Measurements from ENCODE around the gene GPC6.

The GPC6 gene

DNA sequence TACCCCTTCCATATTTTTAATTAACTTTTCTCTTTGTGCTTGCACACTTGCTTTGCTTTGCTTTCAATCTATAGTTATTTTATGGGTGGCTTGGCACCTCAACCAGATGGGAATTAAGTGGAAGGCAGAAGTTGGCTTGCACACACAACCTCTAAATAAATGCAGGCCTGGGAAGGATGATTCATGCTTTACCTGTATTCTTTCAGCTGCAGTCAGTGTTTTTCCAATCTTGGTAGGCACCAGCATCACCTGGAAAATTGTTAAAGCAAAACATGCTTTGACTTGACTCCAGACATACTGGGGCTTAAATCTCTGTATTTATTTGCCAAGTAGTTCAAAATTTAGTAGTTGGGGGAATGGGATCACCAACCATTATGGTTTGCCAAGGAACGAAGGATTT is 543.0 kb downstream of the GPC6 start:
- no peaks in the 10 kb centered on the region for H3F3A ChIP-seq (ENCODE audit: low read depth)

DNA sequence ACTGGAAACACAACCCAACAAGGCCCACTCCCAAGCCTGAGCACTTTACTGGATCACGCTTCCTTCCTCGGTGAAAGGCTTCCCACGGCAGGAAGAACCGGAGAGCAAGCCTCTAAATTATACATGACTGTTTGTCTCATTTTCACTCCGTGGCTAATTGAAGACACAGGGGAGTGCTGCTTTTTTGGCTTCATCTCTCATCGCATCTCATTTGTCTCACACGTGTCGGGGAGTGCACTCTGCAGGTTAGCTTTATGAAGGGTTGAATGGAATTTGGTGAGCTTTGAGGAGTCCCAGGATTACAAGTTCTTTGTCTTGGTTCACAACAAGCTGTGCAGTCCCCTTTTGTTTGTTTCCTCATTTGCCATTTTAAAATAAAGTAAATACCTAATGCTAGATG is 544.6 kb downstream of the GPC6 start:
- H4K20me1 ChIP-seq (ENCODE audit: insufficient read depth, low read length, poor library complexity, severe bottlenecking) = no peaks in the 10 kb centered on the region
- no peaks in the 10 kb centered on the region for H3K79me2 ChIP-seq (ENCODE audit: insufficient read depth, low read length)
- no peaks in the 10 kb centered on the region for H3K9me3 ChIP-seq (ENCODE audit: insufficient read depth, low read depth, low read length)
- no peak overlapping the region for H3K4me2 ChIP-seq (ENCODE audit: low read depth, low read length, poor library complexity, severe bottlenecking)
- no peak overlapping the region for H2AFZ ChIP-seq (ENCODE audit: low read length)
- TF ChIP-seq EZH2phosphoT487 (IDR thresholded peaks at IDR 0.05; ENCODE audit: borderline replicate concordance) = no peak
- TF ChIP-seq, protein P1, sequence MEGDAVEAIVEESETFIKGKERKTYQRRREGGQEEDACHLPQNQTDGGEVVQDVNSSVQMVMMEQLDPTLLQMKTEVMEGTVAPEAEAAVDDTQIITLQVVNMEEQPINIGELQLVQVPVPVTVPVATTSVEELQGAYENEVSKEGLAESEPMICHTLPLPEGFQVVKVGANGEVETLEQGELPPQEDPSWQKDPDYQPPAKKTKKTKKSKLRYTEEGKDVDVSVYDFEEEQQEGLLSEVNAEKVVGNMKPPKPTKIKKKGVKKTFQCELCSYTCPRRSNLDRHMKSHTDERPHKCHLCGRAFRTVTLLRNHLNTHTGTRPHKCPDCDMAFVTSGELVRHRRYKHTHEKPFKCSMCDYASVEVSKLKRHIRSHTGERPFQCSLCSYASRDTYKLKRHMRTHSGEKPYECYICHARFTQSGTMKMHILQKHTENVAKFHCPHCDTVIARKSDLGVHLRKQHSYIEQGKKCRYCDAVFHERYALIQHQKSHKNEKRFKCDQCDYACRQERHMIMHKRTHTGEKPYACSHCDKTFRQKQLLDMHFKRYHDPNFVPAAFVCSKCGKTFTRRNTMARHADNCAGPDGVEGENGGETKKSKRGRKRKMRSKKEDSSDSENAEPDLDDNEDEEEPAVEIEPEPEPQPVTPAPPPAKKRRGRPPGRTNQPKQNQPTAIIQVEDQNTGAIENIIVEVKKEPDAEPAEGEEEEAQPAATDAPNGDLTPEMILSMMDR (conservative IDR thresholded peaks at IDR 0.05; ENCODE audit: low read length) = no peak
- H3K36me3 ChIP-seq (ENCODE audit: insufficient read depth, low read length) = no peaks in the 10 kb centered on the region
- H3F3A ChIP-seq (ENCODE audit: low read depth) = no peaks in the 10 kb centered on the region
- no peaks in the 10 kb centered on the region for H3K27me3 ChIP-seq (ENCODE audit: insufficient read depth, low read length, poor library complexity, severe bottlenecking)
- no peaks in the 10 kb centered on the region for H3K9me2 ChIP-seq (replicated peaks; ENCODE audit: low read depth, low read length)
- H3K4me3 ChIP-seq (ENCODE audit: low read length, poor library complexity, severe bottlenecking) = no peak overlapping the region
- no peaks in the 10 kb centered on the region for H3K4me1 ChIP-seq (ENCODE audit: insufficient read depth, low read length, poor library complexity, severe bottlenecking)
- H3K9ac ChIP-seq (ENCODE audit: low read depth, low read length, poor library complexity, severe bottlenecking) = no peak overlapping the region

More for the DNA sequence above, 543.0 kb downstream of the GPC6 start:
- no peaks in the 10 kb centered on the region for H3K4me1 ChIP-seq (ENCODE audit: insufficient read depth, low read length, poor library complexity, severe bottlenecking)
- no peaks in the 10 kb centered on the region for H3K9me2 ChIP-seq (replicated peaks; ENCODE audit: low read depth, low read length)
- no peak for TF ChIP-seq EZH2phosphoT487 (IDR thresholded peaks at IDR 0.05; ENCODE audit: borderline replicate concordance)
- TF ChIP-seq, protein P1 (conservative IDR thresholded peaks at IDR 0.05; ENCODE audit: low read length) = no peak
- no peak overlapping the region for H3K4me2 ChIP-seq (ENCODE audit: low read depth, low read length, poor library complexity, severe bottlenecking)
- no peak overlapping the region for H3K9ac ChIP-seq (ENCODE audit: low read depth, low read length, poor library complexity, severe bottlenecking)
- no peaks in the 10 kb centered on the region for H4K20me1 ChIP-seq (ENCODE audit: insufficient read depth, low read length, poor library complexity, severe bottlenecking)
- no peaks in the 10 kb centered on the region for H3K9me3 ChIP-seq (ENCODE audit: insufficient read depth, low read depth, low read length)
- no peaks in the 10 kb centered on the region for H3K79me2 ChIP-seq (ENCODE audit: insufficient read depth, low read length)
- H2AFZ ChIP-seq (ENCODE audit: low read length) = no peak overlapping the region
- H3K36me3 ChIP-seq (ENCODE audit: insufficient read depth, low read length) = no peaks in the 10 kb centered on the region
- no peak overlapping the region for H3K4me3 ChIP-seq (ENCODE audit: low read length, poor library complexity, severe bottlenecking)
- H3K27me3 ChIP-seq (ENCODE audit: insufficient read depth, low read length, poor library complexity, severe bottlenecking) = no peaks in the 10 kb centered on the region

DNA sequence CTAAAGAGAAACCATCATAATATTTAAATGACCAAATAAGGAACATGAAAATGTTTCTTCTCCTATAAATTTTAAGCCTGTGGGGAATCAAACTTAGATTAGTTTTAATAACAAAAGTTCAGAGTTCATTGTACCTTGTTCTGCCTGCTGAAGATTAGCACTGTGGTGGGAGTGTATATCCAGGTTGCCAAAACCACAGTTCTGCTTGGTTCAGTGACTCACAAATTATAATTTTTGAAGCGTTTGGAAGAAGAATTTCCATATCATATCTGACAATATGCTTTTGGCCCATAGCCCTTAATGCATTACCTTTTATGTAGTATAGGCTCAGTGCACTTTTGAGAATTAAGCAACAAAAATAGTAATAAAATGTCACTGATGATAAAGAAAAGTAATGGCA is 545.2 kb downstream of the GPC6 start:
- Histone ChIP-seq H3F3A (ENCODE audit: low read depth) (no peaks in the 10 kb centered on the region), H3K9me3 (ENCODE audit: insufficient read depth, low read depth, low read length) (no peaks in the 10 kb centered on the region), H3K27me3 (ENCODE audit: insufficient read depth, low read length, poor library complexity, severe bottlenecking) (no peaks in the 10 kb centered on the region), H3K9me2 (replicated peaks; ENCODE audit: low read depth, low read length) (no peaks in the 10 kb centered on the region), H3K9ac (ENCODE audit: low read depth, low read length, poor library complexity, severe bottlenecking) (no peak overlapping the region), H3K4me1 (ENCODE audit: insufficient read depth, low read length, poor library complexity, severe bottlenecking) (no peaks in the 10 kb centered on the region), H3K36me3 (ENCODE audit: insufficient read depth, low read length) (no peaks in the 10 kb centered on the region), H3K4me2 (ENCODE audit: low read depth, low read length, poor library complexity, severe bottlenecking) (no peak overlapping the region), H3K4me3 (ENCODE audit: low read length, poor library complexity, severe bottlenecking) (no peak overlapping the region), H2AFZ (ENCODE audit: low read length) (no peak overlapping the region), H4K20me1 (ENCODE audit: insufficient read depth, low read length, poor library complexity, severe bottlenecking) (no peaks in the 10 kb centered on the region), H3K79me2 (ENCODE audit: insufficient read depth, low read length) (no peaks in the 10 kb centered on the region)
- TF ChIP-seq EZH2phosphoT487 (IDR thresholded peaks at IDR 0.05; ENCODE audit: borderline replicate concordance) = no peak
- TF ChIP-seq, protein P1 (conservative IDR thresholded peaks at IDR 0.05; ENCODE audit: low read length) = no peak
